HEK293 (cell line): Measurements from ENCODE around the gene TCHHL1.

ENCODE experiments used
- CTCF ChIA-PET: fragments of 350-600 bp; formaldehyde crosslinking; extraction: SDS; loops from one replicate; lab custom pipeline; 2021; ENCODE audit warnings: antibody characterized with exemption; lab: Yijun Ruan, JAX
- POLR2A ChIA-PET: fragments of 300-600 bp; formaldehyde crosslinking; extraction: SDS; loops from one replicate; lab custom pipeline; 2020; ENCODE audit warnings: antibody characterized with exemption, inconsistent platforms; lab: Yijun Ruan, JAX
- H3K27ac ChIP-seq: fragments of 200-500 bp; sonication (Bioruptor generic); 2 replicates; pipeline ENCODE4 v1.5.1; 2014; ENCODE audit warnings: low read depth, low read length, control low read depth, inconsistent platforms; ENCODE audit errors: extremely low read depth
- H3K36me3 ChIP-seq, 2 experiments: fragments of 200-500 bp in 1 of 2; sonication (Bioruptor generic) in 1 of 2; 1 replicate in 1 of 2; 2 replicates in 1 of 2; pipeline ENCODE4 v1.5.1; 2014 to 2017; ENCODE audit warnings: inconsistent platforms in 2 of 2, low read length in 2 of 2; ENCODE audit not compliant: control insufficient read depth in 2 of 2, insufficient read depth in 1 of 2
- H3K4me1 ChIP-seq: fragments of 200-500 bp; sonication (Bioruptor generic); 2 replicates; pipeline ENCODE4 v1.5.1; 2014; ENCODE audit warnings: mild to moderate bottlenecking, low read length, inconsistent platforms; ENCODE audit not compliant: control insufficient read depth, insufficient read depth
- H3K4me3 ChIP-seq: 2 replicates; pipeline ENCODE4 v1.5.1; 2011; ENCODE audit warnings: low read depth, mild to moderate bottlenecking, control low read depth, low read length, moderate library complexity
- H3K9me3 ChIP-seq: fragments of 200-500 bp; sonication (Bioruptor generic); 2 replicates; pipeline ENCODE4 v1.5.1; 2014; ENCODE audit warnings: low read depth, low read length, inconsistent platforms; ENCODE audit not compliant: control insufficient read depth, insufficient read depth
- YY2 ChIP-seq: fragments of 450-650 bp; formaldehyde crosslinking; IDR thresholded peaks from 2 replicates; pipeline ENCODE4 v1.5.1; 2016; ENCODE audit warnings: missing biosample characterization, missing genetic modification characterization
- ZIC2 ChIP-seq: fragments of 450-650 bp; formaldehyde crosslinking; IDR thresholded peaks from 2 replicates; pipeline ENCODE4 v1.5.1; 2016; ENCODE audit warnings: missing biosample characterization, missing genetic modification characterization
- ZNF16 ChIP-seq: fragments of 450-650 bp; formaldehyde crosslinking; IDR thresholded peaks from 2 replicates; pipeline ENCODE4 v1.5.1; 2016; ENCODE audit warnings: low read depth, missing biosample characterization, missing genetic modification characterization
- ZNF223 ChIP-seq: fragments of 450-650 bp; formaldehyde crosslinking; IDR thresholded peaks from 2 replicates; pipeline ENCODE4 v1.5.1; 2016; ENCODE audit warnings: missing biosample characterization, missing genetic modification characterization
- ZNF37A ChIP-seq: fragments of 450-650 bp; IDR thresholded peaks from 2 replicates; pipeline ENCODE4 v1.5.1; 2018; ENCODE audit warnings: missing biosample characterization, missing genetic modification characterization
- ZNF514 ChIP-seq: fragments of 450-650 bp; formaldehyde crosslinking; IDR thresholded peaks from 2 replicates; pipeline ENCODE4 v1.5.1; 2016; ENCODE audit warnings: missing biosample characterization, missing genetic modification characterization
- ZNF621 ChIP-seq: fragments of 450-650 bp; formaldehyde crosslinking; IDR thresholded peaks from 2 replicates; pipeline ENCODE4 v1.5.1; 2017; ENCODE audit warnings: missing biosample characterization, missing genetic modification characterization
- ZNF629 ChIP-seq: fragments of 450-650 bp; formaldehyde crosslinking; IDR thresholded peaks from 2 replicates; pipeline ENCODE4 v1.5.1; 2017; ENCODE audit warnings: missing biosample characterization, missing genetic modification characterization
- ZNF664 ChIP-seq: fragments of 450-650 bp; formaldehyde crosslinking; IDR thresholded peaks from 2 replicates; pipeline ENCODE4 v1.5.1; 2016; ENCODE audit warnings: missing biosample characterization, missing genetic modification characterization
- ZNF707 ChIP-seq: fragments of 450-650 bp; formaldehyde crosslinking; IDR thresholded peaks from 2 replicates; pipeline ENCODE4 v1.5.1; 2016; ENCODE audit warnings: missing biosample characterization, missing genetic modification characterization
- ZNF791 ChIP-seq: fragments of 450-650 bp; formaldehyde crosslinking; IDR thresholded peaks from 2 replicates; pipeline ENCODE4 v1.5.1; 2016; ENCODE audit warnings: missing biosample characterization, missing genetic modification characterization
- ZNF792 ChIP-seq: fragments of 450-650 bp; formaldehyde crosslinking; IDR thresholded peaks from 2 replicates; pipeline ENCODE4 v1.5.1; 2016; ENCODE audit warnings: missing biosample characterization, missing genetic modification characterization
- ZNF837 ChIP-seq: fragments of 450-650 bp; formaldehyde crosslinking; IDR thresholded peaks from 2 replicates; pipeline ENCODE4 v1.5.1; 2016; ENCODE audit warnings: missing biosample characterization, missing genetic modification characterization
- ZSCAN23 ChIP-seq: fragments of 450-650 bp; formaldehyde crosslinking; IDR thresholded peaks from 2 replicates; pipeline ENCODE4 v1.5.1; 2016; ENCODE audit warnings: missing biosample characterization, missing genetic modification characterization
- TF ChIP-seq, protein P1 (sequence below): fragments of 450-650 bp; formaldehyde crosslinking; IDR thresholded peaks from 2 replicates; pipeline ENCODE4 v1.5.1; 2016; ENCODE audit warnings: missing biosample characterization, missing genetic modification characterization
- TF ChIP-seq, protein P2 (sequence below): fragments of 450-650 bp; formaldehyde crosslinking; IDR thresholded peaks from 2 replicates; pipeline ENCODE4 v1.5.1; 2017; ENCODE audit warnings: missing biosample characterization, missing genetic modification characterization
- TF ChIP-seq, protein P3 (sequence below): fragments of 450-650 bp; formaldehyde crosslinking; IDR thresholded peaks from 2 replicates; pipeline ENCODE4 v1.5.1; 2016; ENCODE audit warnings: missing biosample characterization, missing genetic modification characterization, borderline replicate concordance
- TF ChIP-seq, protein P4 (sequence below): fragments of 450-650 bp; formaldehyde crosslinking; IDR thresholded peaks from 2 replicates; pipeline ENCODE4 v1.5.1; 2016; ENCODE audit warnings: missing biosample characterization, missing genetic modification characterization
- TF ChIP-seq, protein P5 (sequence below): fragments of 450-650 bp; formaldehyde crosslinking; IDR thresholded peaks from 2 replicates; pipeline ENCODE4 v1.5.1; 2016; ENCODE audit warnings: missing biosample characterization, missing genetic modification characterization, low read depth

The TCHHL1 gene

DNA sequence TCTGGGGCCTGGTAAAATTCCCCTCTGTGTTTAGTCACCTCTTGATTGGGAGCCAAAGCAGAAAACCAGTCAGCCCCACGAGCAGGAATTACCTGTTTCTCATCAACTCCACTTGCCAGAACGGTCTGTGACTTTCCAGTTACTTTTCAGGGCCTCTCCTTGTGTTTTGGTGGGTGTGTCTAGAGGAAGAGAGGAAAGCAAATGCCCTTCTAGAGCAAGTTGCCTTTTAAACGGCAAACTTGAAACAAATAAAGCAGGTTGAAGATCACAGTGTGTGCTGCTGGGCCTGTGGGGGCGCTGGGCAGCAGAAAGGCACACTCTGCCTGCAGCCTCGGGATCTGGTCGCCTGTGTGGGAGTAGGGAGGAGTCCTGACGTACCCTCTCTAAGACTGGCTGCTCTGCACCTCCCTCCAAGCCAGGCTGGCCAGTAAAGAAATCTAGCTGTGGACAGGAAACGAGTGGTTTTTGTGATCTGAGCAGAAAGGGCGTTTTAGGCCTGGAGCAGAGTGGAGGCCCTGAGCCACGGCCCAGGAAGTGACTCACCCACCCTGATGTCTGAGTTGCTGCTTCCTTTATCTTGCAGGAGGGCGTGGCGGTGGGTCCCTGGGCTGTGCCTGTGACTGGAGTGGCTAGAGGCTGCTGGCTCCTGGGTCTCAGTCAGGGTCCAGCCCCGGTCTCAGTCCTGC, 41.0 kb downstream of the TCHHL1 start (continued):
- no peak for TF ChIP-seq ZNF792 (tag by site-specific recombination)

DNA sequence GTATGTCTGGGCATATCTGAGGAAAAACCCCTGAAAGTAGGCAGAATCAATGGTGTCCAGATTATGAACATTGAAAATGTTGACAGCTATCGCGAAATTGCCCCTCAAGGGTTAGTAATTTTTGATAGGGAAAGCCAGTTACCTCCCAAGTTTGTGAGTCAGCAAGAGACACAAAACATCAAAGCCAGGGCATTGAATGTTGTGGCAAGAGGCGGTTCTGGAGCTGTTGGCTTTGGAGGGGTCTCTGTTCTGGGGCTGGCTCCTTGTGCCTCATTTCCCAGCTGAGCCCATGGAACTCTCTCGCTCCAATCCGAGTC, 41.5 kb downstream of the TCHHL1 start:
- ChIA-PET CTCF (interaction anchor here (0.8 to 13.0 kb wide), 4 partner anchors 12 to 411 kb away, joined by 3 to 223 read pairs (median 24); partner anchors contain the start of gene S100A11), POLR2A (interaction anchor here (1.0 to 4.1 kb wide), 3 partner anchors 12 to 62 kb away, joined by 3 to 68 read pairs (median 3); partner anchors contain the start of gene S100A11)
- no peaks in the 10 kb centered on the region for H3K36me3 ChIP-seq
- TF ChIP-seq ZSCAN23, result no peak
- TF ChIP-seq ZNF514 (tag by site-specific recombination), result no peak
- TF ChIP-seq, protein P1, sequence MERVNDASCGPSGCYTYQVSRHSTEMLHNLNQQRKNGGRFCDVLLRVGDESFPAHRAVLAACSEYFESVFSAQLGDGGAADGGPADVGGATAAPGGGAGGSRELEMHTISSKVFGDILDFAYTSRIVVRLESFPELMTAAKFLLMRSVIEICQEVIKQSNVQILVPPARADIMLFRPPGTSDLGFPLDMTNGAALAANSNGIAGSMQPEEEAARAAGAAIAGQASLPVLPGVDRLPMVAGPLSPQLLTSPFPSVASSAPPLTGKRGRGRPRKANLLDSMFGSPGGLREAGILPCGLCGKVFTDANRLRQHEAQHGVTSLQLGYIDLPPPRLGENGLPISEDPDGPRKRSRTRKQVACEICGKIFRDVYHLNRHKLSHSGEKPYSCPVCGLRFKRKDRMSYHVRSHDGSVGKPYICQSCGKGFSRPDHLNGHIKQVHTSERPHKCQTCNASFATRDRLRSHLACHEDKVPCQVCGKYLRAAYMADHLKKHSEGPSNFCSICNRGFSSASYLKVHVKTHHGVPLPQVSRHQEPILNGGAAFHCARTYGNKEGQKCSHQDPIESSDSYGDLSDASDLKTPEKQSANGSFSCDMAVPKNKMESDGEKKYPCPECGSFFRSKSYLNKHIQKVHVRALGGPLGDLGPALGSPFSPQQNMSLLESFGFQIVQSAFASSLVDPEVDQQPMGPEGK (tag by site-specific recombination), result no peak
- TF ChIP-seq, protein P2, sequence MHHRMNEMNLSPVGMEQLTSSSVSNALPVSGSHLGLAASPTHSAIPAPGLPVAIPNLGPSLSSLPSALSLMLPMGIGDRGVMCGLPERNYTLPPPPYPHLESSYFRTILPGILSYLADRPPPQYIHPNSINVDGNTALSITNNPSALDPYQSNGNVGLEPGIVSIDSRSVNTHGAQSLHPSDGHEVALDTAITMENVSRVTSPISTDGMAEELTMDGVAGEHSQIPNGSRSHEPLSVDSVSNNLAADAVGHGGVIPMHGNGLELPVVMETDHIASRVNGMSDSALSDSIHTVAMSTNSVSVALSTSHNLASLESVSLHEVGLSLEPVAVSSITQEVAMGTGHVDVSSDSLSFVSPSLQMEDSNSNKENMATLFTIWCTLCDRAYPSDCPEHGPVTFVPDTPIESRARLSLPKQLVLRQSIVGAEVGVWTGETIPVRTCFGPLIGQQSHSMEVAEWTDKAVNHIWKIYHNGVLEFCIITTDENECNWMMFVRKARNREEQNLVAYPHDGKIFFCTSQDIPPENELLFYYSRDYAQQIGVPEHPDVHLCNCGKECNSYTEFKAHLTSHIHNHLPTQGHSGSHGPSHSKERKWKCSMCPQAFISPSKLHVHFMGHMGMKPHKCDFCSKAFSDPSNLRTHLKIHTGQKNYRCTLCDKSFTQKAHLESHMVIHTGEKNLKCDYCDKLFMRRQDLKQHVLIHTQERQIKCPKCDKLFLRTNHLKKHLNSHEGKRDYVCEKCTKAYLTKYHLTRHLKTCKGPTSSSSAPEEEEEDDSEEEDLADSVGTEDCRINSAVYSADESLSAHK (tag by site-specific recombination), result no peak
- TF ChIP-seq ZIC2 (tag by site-specific recombination), result no peak
- TF ChIP-seq, protein P3, sequence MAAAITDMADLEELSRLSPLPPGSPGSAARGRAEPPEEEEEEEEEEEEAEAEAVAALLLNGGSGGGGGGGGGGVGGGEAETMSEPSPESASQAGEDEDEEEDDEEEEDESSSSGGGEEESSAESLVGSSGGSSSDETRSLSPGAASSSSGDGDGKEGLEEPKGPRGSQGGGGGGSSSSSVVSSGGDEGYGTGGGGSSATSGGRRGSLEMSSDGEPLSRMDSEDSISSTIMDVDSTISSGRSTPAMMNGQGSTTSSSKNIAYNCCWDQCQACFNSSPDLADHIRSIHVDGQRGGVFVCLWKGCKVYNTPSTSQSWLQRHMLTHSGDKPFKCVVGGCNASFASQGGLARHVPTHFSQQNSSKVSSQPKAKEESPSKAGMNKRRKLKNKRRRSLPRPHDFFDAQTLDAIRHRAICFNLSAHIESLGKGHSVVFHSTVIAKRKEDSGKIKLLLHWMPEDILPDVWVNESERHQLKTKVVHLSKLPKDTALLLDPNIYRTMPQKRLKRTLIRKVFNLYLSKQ (tag by site-specific recombination), result no peak
- no peak for TF ChIP-seq YY2
- TF ChIP-seq, protein P4, sequence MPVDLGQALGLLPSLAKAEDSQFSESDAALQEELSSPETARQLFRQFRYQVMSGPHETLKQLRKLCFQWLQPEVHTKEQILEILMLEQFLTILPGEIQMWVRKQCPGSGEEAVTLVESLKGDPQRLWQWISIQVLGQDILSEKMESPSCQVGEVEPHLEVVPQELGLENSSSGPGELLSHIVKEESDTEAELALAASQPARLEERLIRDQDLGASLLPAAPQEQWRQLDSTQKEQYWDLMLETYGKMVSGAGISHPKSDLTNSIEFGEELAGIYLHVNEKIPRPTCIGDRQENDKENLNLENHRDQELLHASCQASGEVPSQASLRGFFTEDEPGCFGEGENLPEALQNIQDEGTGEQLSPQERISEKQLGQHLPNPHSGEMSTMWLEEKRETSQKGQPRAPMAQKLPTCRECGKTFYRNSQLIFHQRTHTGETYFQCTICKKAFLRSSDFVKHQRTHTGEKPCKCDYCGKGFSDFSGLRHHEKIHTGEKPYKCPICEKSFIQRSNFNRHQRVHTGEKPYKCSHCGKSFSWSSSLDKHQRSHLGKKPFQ (tag by site-specific recombination), result no peak
- no peak for TF ChIP-seq ZNF837 (tag by site-specific recombination)
- TF ChIP-seq ZNF791 (tag by site-specific recombination), result no peak
- no peak for TF ChIP-seq ZNF664 (tag by site-specific recombination)
- TF ChIP-seq ZNF37A (tag by site-specific recombination), result no peak
- no peak for TF ChIP-seq ZNF629 (tag by site-specific recombination)
- no peak for TF ChIP-seq ZNF707 (tag by site-specific recombination)
- H3K4me3 ChIP-seq, result peak overlapping the region; percentile 17
- H3K9me3 ChIP-seq, result no peaks in the 10 kb centered on the region
- H3K27ac ChIP-seq, result peak overlapping the region; percentile 80
- H3K4me1 ChIP-seq, result peaks cover 8% of the 10 kb centered on the region

DNA sequence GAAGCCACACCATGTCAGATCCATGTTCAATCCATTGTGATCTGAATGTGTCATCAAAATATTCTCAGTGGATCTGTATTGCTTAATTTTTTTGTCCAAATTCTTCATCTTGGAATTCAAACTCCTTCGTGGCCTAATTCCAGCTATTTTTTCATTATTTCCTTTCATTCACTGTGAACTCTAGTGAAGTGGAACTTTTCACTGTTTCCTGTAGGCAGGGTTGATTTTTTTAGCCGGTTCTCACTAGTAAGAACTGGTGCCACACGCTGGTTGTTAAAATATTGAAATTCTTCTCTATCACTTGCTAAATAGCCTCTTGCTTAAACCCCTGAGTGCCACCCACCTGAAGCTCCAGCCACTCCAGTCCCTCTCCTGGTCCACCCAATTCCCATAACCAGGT, 44.5 kb downstream of the TCHHL1 start:
- POLR2A ChIA-PET, result no interaction called here
- Histone ChIP-seq H3K9me3 (no peaks in the 10 kb centered on the region), H3K27ac (no peak overlapping the region), H3K4me1 (peaks cover 8% of the 10 kb centered on the region), H3K36me3 (no peaks in the 10 kb centered on the region), H3K4me3 (no peak overlapping the region)
- CTCF ChIA-PET, result interaction anchor here (0.6 to 5.4 kb wide), 3 partner anchors 9 to 154 kb away, joined by 3 to 44 read pairs (median 7); partner anchors contain the start of gene S100A11
- TF ChIP-seq ZNF16 (tag by site-specific recombination) (no peak), ZNF223 (no peak), ZNF621 (tag by site-specific recombination) (no peak)
- TF ChIP-seq, protein P2 (tag by site-specific recombination), result no peak
- TF ChIP-seq, protein P5, sequence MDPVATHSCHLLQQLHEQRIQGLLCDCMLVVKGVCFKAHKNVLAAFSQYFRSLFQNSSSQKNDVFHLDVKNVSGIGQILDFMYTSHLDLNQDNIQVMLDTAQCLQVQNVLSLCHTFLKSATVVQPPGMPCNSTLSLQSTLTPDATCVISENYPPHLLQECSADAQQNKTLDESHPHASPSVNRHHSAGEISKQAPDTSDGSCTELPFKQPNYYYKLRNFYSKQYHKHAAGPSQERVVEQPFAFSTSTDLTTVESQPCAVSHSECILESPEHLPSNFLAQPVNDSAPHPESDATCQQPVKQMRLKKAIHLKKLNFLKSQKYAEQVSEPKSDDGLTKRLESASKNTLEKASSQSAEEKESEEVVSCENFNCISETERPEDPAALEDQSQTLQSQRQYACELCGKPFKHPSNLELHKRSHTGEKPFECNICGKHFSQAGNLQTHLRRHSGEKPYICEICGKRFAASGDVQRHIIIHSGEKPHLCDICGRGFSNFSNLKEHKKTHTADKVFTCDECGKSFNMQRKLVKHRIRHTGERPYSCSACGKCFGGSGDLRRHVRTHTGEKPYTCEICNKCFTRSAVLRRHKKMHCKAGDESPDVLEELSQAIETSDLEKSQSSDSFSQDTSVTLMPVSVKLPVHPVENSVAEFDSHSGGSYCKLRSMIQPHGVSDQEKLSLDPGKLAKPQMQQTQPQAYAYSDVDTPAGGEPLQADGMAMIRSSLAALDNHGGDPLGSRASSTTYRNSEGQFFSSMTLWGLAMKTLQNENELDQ (tag by site-specific recombination), result no peak
